K562 (cell line): Measurements from ENCODE around the gene JPH4. TPM values are rescaled to one million over a fixed set of nuclear protein-coding genes. Genes with fewer than 3 reads are reported as not detected.

Experiments
- CC2D1A ChIP-seq: fragments of 450-650 bp; IDR thresholded peaks from 2 replicates; pipeline ENCODE4 v1.6.1; 2017; ENCODE audit warnings: mild to moderate bottlenecking
- EHMT2 ChIP-seq: fragments of 450-650 bp; IDR thresholded peaks from 2 replicates; pipeline ENCODE4 v1.6.1; 2018; ENCODE audit warnings: antibody characterized with exemption
- FIP1L1 ChIP-seq: fragments of 200-400 bp; formaldehyde crosslinking; IDR thresholded peaks from 2 replicates; pipeline ENCODE4 v1.6.1; 2018; ENCODE audit warnings: mild to moderate bottlenecking, low read depth, low read length; ENCODE audit not compliant: poor library complexity, severe bottlenecking
- GTF2E2 ChIP-seq: fragments of 200-800 bp; sonication (Bioruptor generic); IDR thresholded peaks from 2 replicates; pipeline ENCODE4 v1.6.1; 2016; ENCODE audit warnings: missing genetic modification characterization, missing compliant biosample characterization
- HMG20A ChIP-seq: fragments of 450-650 bp; formaldehyde crosslinking; conservative IDR thresholded peaks from 2 replicates; pipeline ENCODE4 v1.4.0; 2020; ENCODE audit warnings: mild to moderate bottlenecking, mixed read lengths
- IRF2 ChIP-seq: sonication (generic); formaldehyde crosslinking; IDR thresholded peaks from 2 replicates; pipeline ENCODE4 v1.8.1; 2022; ENCODE audit warnings: mild to moderate bottlenecking, missing genetic modification reagents
- JUN ChIP-seq, 2 experiments: sonication (generic) in 1 of 2; formaldehyde crosslinking in 1 of 2; IDR thresholded peaks; 2 replicates each; pipeline versions ENCODE4 v1.6.1 to v1.8.0; 2012 to 2022; ENCODE audit warnings: borderline replicate concordance in 2 of 2, mild to moderate bottlenecking in 2 of 2, improper control_type of control experiment in 1 of 2, low read depth in 1 of 2, low read length in 1 of 2, missing genetic modification reagents in 1 of 2
- MAZ ChIP-seq, 2 experiments: fragments of 450-650 bp in 1 of 2; sonication (generic) in 1 of 2; formaldehyde crosslinking; IDR thresholded peaks in 1 of 2; conservative IDR thresholded peaks in 1 of 2; 2 replicates each; pipeline versions ENCODE4 v1.4.0 to v1.5.0; 2020; ENCODE audit warnings: mild to moderate bottlenecking in 1 of 2, missing genetic modification reagents in 1 of 2
- NFIX ChIP-seq: fragments of 250-450 bp; sonication (Bioruptor Pico); IDR thresholded peaks from 2 replicates; pipeline ENCODE4 v1.4.0; 2020; ENCODE audit warnings: low read depth, mild to moderate bottlenecking, moderate library complexity
- PPARD ChIP-seq: fragments of 250-450 bp; sonication (Bioruptor Pico); IDR thresholded peaks from 2 replicates; pipeline ENCODE4 v1.8.0; 2022; ENCODE audit warnings: inconsistent platforms, mild to moderate bottlenecking, moderate library complexity
- RUNX1 ChIP-seq: sonication (generic); IDR thresholded peaks from 2 replicates; pipeline ENCODE4 v1.6.1; 2016; ENCODE audit warnings: antibody characterized with exemption, low read depth
- SPI1 ChIP-seq: IDR thresholded peaks from 2 replicates; pipeline ENCODE4 v1.6.1; 2011; ENCODE audit warnings: low read depth, low read length, control low read depth, borderline replicate concordance
- SRSF9 ChIP-seq: fragments of 200-400 bp; formaldehyde crosslinking; IDR thresholded peaks from 2 replicates; pipeline ENCODE4 v1.6.1; 2017; ENCODE audit warnings: low read depth, low read length, borderline replicate concordance
- ZFP1 ChIP-seq: fragments of 450-650 bp; formaldehyde crosslinking; IDR thresholded peaks from 2 replicates; pipeline ENCODE4 v1.4.0; 2020; ENCODE audit warnings: mild to moderate bottlenecking, mixed read lengths
- ZFPM2 ChIP-seq: fragments of 250-450 bp; sonication (Bioruptor Pico); IDR thresholded peaks from 2 replicates; pipeline ENCODE4 v1.5.1; 2022; ENCODE audit warnings: mild to moderate bottlenecking
- ZNF695 ChIP-seq: fragments of 450-650 bp; formaldehyde crosslinking; IDR thresholded peaks from 2 replicates; pipeline ENCODE4 v1.4.0; 2020; ENCODE audit warnings: mild to moderate bottlenecking, moderate library complexity
- polyA plus RNA-seq, 8 experiments: library from polyadenylated mRNA; depleted of rRNA in 4 of 8; stranded (reverse) in 5 of 8; unstranded in 3 of 8; fragments of >200 nt; fragmentation: Nextera tagmentation in 2 of 8; fragmentation: Illumina TruSeq in 1 of 8; extraction: Ambion mirVana in 2 of 8; extraction: Trizol in 1 of 8; gene quantifications; 2 replicates each; pipeline versions ENCODE4 v1.2.1 to v1.2.3, GENCODE V29; 2011 to 2014; ENCODE audit warnings: inconsistent platforms in 1 of 8, missing spikeins in 1 of 8
- total RNA-seq, 7 experiments: library from RNA; depleted of rRNA in 6 of 7; stranded (reverse); fragments of >200 nt in 6 of 7; fragmentation: Illumina TruSeq in 2 of 7; extraction: Trizol in 2 of 7; gene quantifications; 2 replicates each; pipeline versions ENCODE4 v1.2.1 to v1.2.3, GENCODE V29; 2011 to 2021; ENCODE audit warnings: low replicate concordance in 1 of 7
- TF ChIP-seq, protein P1 (sequence below): IDR thresholded peaks from 2 replicates; pipeline ENCODE4 v1.6.1; 2012; ENCODE audit warnings: low read depth, low read length, improper control_type of control experiment, borderline replicate concordance
- TF ChIP-seq, protein P2 (sequence below): fragments of 250-450 bp; sonication (Bioruptor Pico); IDR thresholded peaks from 2 replicates; pipeline ENCODE4 v1.4.0; 2020; ENCODE audit warnings: borderline replicate concordance
- TF ChIP-seq, protein P3 (sequence below): fragments of 200-400 bp; formaldehyde crosslinking; IDR thresholded peaks from 2 replicates; pipeline ENCODE4 v1.6.1; 2017; ENCODE audit warnings: mild to moderate bottlenecking, low read depth, low read length, moderate library complexity

Gene JPH4
- total and polyA plus RNA-seq, 9 of the 15 experiments (the other 6 are each of a cell fraction or from before 2014, with no cell fraction given) = 0.04 to 0.13 (median 0.06) TPM; not detected in 5

DNA sequence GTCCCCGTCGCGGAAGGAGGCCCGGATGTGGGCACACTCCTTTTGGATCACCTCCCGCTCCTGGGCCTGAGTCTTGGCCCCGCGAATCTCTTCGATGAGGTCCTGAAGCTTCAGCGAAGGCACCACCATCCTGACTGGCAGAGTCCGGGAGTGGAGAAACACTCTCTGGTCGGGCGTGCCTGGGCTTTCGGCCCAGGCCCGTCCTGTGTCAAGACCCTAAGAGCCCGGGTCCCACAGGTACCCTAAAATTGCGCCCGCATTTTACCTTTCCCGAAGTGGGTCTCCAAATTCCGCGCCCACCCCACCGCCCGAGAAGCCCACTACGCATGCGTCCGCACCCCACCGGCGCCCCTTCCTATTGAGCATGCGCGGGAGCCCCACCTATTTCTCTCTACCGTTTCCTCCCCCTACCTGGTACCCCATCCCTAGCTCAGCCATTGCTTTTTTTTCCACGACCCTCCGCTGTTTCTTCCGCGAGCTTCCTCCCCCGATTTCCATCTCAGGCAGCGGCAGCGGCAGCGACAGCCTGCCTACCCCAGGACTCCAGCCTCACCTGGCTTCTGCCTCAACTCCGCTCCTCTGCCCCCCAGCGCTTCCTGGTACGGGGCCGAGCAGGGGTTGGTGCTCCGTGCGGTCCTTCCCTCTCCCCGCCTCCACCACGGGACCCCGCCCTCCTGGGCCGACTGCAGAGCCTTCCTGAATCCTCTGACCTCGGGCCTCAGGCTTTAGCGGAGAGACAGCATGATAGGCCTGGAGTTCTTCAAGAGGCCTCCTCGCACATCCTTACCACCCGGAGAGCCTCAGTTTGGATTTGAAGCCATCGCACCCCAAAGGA, 11.2 kb downstream of the JPH4 start, which contains the start of gene AP1G2 (continued):
- TF ChIP-seq NFIX (no peak), EHMT2 (no peak), ZNF695 (no peak), CC2D1A (no peak), JUN (IDR thresholded peaks at IDR 0.05; ENCODE audit: borderline replicate concordance, low read depth, low read length) (no peak), JUN (CRISPR knock-in tag; IDR thresholded peaks at IDR 0.05; ENCODE audit: borderline replicate concordance) (no peak), MAZ (CRISPR knock-in tag; conservative IDR thresholded peaks at IDR 0.05 in 1 of 2, IDR thresholded peaks at IDR 0.05 in 1 of 2) (peak; percentile 70 to 71; a peak in 3 of 4 replicates), FIP1L1 (no peak), RUNX1 (no peak), ZFPM2 (CRISPR knock-in tag) (no peak), HMG20A (CRISPR knock-in tag) (no peak), ZFP1 (no peak), IRF2 (no peak), SPI1 (no peak), GTF2E2 (tag) (no peak), SRSF9 (no peak), PPARD (CRISPR knock-in tag) (no peak)
- TF ChIP-seq, protein P1, sequence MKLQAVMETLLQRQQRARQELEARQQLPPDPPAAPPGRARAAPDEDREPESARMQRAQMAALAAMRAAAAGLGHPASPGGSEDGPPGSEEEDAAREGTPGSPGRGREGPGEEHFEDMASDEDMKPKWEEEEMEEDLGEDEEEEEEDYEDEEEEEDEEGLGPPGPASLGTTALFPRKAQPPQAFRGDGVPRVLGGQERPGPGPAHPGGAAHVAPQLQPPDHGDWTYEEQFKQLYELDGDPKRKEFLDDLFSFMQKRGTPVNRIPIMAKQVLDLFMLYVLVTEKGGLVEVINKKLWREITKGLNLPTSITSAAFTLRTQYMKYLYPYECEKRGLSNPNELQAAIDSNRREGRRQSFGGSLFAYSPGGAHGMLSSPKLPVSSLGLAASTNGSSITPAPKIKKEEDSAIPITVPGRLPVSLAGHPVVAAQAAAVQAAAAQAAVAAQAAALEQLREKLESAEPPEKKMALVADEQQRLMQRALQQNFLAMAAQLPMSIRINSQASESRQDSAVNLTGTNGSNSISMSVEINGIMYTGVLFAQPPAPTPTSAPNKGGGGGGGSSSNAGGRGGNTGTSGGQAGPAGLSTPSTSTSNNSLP = no peak
- TF ChIP-seq, protein P2, sequence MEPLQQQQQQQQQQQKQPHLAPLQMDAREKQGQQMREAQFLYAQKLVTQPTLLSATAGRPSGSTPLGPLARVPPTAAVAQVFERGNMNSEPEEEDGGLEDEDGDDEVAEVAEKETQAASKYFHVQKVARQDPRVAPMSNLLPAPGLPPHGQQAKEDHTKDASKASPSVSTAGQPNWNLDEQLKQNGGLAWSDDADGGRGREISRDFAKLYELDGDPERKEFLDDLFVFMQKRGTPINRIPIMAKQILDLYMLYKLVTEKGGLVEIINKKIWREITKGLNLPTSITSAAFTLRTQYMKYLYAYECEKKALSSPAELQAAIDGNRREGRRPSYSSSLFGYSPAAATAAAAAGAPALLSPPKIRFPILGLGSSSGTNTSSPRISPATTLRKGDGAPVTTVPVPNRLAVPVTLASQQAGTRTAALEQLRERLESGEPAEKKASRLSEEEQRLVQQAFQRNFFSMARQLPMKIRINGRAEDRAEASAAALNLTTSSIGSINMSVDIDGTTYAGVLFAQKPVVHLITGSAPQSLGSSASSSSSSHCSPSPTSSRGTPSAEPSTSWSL (CRISPR knock-in tag) = no peak
- TF ChIP-seq, protein P3, sequence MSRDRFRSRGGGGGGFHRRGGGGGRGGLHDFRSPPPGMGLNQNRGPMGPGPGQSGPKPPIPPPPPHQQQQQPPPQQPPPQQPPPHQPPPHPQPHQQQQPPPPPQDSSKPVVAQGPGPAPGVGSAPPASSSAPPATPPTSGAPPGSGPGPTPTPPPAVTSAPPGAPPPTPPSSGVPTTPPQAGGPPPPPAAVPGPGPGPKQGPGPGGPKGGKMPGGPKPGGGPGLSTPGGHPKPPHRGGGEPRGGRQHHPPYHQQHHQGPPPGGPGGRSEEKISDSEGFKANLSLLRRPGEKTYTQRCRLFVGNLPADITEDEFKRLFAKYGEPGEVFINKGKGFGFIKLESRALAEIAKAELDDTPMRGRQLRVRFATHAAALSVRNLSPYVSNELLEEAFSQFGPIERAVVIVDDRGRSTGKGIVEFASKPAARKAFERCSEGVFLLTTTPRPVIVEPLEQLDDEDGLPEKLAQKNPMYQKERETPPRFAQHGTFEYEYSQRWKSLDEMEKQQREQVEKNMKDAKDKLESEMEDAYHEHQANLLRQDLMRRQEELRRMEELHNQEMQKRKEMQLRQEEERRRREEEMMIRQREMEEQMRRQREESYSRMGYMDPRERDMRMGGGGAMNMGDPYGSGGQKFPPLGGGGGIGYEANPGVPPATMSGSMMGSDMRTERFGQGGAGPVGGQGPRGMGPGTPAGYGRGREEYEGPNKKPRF = no peak
